GM12875 (cell line): ENCODE data around the gene ACBD7.

Experiments used
- H3K4me3 ChIP-seq: one replicate; pipeline ENCODE4 v1.5.1; 2011; ENCODE audit warnings: low read depth, low read length, control low read depth
- TF ChIP-seq, protein P1 (sequence below): IDR thresholded peaks from 2 replicates; pipeline ENCODE4 v1.5.1; 2011; ENCODE audit warnings: low read depth, mild to moderate bottlenecking, control low read depth, inconsistent platforms, low read length, moderate library complexity, borderline replicate concordance; ENCODE audit not compliant: insufficient read depth

ACBD7 gene

DNA sequence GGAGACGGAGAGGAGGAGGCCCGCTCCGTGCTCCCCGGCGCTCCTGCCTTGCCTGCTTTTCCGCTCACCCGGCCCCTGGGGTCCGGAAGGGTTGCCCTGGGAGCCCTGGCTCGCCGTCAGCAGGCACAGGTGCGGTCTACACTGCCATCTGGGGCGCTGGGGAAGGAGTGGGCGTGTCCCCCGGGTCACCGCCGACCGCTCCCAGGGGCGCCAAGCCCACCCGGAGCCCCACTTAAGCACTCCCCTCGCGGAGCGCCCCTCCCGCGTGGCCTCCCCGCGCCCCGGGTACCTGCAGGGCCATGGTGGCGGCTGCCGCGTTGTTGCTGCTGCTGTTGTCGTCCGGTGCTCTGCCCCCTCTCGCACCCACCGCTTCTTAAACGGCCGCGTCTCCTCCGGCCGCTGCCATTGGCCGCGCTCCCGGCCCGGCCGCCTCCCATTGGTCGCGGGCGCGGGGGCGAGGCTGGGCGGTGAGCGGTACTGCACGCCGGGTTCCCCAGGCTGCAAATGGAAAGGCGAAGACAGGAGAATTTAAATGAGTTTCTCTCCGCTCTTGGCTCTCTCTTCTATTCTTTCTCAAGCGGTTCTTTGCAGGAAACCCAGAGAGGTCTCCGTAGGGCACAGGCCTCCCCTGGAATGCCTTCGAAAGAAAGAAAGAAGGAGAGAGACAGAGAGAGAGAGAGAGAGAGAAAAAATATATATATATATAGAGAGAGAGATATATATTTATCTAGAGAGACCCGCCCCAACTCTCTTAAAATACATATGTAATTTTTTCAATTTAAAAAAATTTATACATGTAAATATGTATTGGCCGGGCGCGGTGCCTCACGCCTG, at the start of gene ACBD7:
TSS of gene ACBD7 (minus strand) at position 349 of the 834 bp plus-strand sequence. CDS start at position 301, 48 bp downstream.
- H3K4me3 ChIP-seq = peak within 1 kb of the TSS; percentile 42
- TF ChIP-seq, protein P1, sequence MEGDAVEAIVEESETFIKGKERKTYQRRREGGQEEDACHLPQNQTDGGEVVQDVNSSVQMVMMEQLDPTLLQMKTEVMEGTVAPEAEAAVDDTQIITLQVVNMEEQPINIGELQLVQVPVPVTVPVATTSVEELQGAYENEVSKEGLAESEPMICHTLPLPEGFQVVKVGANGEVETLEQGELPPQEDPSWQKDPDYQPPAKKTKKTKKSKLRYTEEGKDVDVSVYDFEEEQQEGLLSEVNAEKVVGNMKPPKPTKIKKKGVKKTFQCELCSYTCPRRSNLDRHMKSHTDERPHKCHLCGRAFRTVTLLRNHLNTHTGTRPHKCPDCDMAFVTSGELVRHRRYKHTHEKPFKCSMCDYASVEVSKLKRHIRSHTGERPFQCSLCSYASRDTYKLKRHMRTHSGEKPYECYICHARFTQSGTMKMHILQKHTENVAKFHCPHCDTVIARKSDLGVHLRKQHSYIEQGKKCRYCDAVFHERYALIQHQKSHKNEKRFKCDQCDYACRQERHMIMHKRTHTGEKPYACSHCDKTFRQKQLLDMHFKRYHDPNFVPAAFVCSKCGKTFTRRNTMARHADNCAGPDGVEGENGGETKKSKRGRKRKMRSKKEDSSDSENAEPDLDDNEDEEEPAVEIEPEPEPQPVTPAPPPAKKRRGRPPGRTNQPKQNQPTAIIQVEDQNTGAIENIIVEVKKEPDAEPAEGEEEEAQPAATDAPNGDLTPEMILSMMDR = peak; percentile 38; the same call in 1 of the 2 replicates

DNA sequence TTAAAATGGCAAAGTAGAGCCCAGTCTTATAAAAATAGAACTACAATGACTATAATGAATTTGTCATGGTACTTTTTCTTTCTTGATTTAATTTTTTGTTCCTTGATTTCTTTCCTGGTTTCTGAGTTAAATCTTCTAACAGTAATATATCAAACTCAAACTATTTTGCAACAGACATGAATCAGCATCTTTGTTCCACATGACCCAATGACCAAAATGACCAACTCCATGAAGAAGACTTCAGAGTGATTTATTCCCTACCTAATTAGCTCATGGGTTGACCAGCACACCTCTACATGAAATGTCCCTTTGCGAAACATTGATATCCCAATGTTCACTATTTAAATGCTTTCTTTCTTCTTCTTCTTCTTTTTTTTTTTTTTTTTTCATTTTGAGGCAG, 49.1 kb upstream of the ACBD7 start:
- TF ChIP-seq, protein P1 = no peak

DNA sequence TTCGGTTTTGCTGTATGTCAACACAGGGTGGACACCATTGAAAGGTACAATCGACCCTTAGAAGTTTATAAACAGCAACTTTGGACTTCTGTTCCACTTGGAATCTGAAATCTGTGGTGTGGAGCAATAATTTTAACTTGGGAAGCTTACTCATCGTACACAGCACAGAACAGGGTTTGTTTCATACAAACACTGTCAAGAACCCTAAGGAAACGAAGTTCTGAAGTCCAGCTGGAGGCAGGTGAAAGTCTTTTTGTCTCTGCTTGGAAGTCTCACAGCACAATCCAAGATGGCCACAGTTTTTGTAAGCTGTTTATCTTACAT, 48.4 kb upstream of the ACBD7 start:
- TF ChIP-seq, protein P1 = no peak
- no peak overlapping the region for H3K4me3 ChIP-seq

More for the DNA sequence above, 49.1 kb upstream of the ACBD7 start:
- H3K4me3 ChIP-seq = no peak overlapping the region

DNA sequence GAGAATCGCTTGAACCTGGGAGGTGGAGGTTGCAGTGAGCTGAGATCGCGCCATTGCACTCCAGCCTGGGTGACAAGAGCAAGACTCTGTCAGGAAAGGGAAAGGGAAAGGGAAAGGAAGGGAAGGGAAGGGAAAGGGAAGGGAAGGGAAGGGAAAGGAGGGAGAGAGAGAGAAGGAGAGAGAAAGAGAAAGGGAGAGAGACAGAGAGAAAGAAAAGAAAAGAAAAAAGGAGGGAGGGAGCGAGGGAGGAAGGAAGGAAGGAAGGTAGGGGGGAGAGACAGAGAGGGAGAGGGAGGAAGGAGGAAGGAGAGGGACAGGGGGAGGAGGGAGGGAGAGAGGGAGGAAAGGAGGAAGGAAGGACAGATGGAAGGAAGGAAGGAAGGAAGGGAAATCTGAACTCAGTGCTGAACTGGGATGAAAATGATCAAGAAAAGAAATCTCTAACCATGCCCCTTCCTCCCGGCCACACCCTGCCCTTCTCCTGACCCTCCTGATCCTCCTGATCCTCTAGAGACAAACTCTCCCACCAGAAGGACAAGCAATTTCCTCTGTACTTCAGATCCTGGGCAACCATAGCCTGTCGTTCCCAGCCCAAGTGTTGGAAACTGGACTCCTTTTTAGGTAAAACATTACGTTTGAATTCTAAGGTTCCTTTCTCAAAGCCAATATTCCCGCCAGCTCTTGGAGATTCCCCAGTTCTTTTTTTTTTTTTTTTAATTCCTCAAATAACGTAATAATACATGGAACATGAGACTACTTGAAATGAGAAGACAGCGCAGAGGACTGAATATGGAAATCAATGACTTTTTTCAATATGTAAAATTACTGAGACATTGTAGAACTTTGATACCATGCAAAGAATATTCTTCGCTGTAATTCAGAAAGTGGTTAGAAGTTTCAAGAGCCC, 47.8 kb upstream of the ACBD7 start:
- TF ChIP-seq, protein P1 = no peak
- H3K4me3 ChIP-seq = no peak overlapping the region

DNA sequence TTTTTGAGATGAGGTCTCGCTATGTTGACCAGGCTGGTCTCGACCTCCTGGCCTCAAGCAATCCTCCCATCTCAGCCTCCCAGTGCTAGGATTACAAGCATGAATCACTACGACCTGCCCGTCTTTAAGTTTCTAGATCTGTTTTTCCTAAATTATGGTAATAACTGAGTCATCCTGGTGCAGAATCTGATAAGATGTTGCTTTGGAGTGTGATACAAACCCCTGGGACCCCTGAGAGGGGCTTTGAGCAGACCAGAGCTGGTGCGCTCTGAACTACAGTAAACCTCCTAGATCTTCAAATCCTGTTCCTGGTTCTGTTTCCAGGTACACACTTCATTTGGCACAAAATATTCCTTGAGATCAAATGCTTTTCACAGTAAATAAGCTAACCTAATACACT, 42.8 kb upstream of the ACBD7 start:
- no peak overlapping the region for H3K4me3 ChIP-seq
- TF ChIP-seq, protein P1 = no peak

DNA sequence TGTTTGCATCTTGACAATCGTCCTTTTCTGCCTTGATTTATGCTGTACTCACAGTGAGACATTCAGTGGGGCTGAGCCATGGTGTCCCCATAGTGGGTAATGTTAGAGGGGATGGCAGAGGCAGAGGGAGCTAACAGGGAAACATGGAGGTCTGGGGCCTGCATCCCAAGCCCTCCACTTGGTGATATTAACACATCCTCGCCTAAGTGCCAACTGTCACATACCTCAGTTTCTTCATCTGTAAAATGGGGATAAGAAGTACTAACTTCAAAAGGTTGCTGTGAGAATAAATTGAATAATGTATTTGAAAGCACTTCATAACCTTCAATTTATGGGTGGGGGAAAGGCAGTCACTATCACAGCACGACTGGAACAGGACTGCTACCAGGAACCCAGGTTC, 36.3 kb upstream of the ACBD7 start:
- TF ChIP-seq, protein P1 = no peak

More for the DNA sequence above, 36.3 kb upstream of the ACBD7 start:
- no peak overlapping the region for H3K4me3 ChIP-seq
